WTC11 (cell line): ENCODE measurements around the gene SHISAL1.

ENCODE experiments used
- CTCF ChIP-seq: fragments of 200-600 bp; IDR thresholded peaks from 2 replicates; pipeline ENCODE4 v1.8.0; 2022; ENCODE audit warnings: antibody characterized with exemption
- ESRRA ChIP-seq: sonication (generic); formaldehyde crosslinking; IDR thresholded peaks from 2 replicates; pipeline ENCODE4 v1.8.1; 2022; ENCODE audit warnings: mild to moderate bottlenecking, missing genetic modification reagents, borderline replicate concordance
- TF ChIP-seq, protein P1 (sequence below): sonication (generic); formaldehyde crosslinking; IDR thresholded peaks from 2 replicates; pipeline ENCODE4 v1.8.0; 2022; ENCODE audit warnings: mild to moderate bottlenecking, missing genetic modification reagents
- TF ChIP-seq, protein P2 (sequence below): fragments of 250-450 bp; sonication (Bioruptor Pico); IDR thresholded peaks from 2 replicates; pipeline ENCODE4 v1.8.0; 2021; ENCODE audit warnings: mild to moderate bottlenecking

DNA sequence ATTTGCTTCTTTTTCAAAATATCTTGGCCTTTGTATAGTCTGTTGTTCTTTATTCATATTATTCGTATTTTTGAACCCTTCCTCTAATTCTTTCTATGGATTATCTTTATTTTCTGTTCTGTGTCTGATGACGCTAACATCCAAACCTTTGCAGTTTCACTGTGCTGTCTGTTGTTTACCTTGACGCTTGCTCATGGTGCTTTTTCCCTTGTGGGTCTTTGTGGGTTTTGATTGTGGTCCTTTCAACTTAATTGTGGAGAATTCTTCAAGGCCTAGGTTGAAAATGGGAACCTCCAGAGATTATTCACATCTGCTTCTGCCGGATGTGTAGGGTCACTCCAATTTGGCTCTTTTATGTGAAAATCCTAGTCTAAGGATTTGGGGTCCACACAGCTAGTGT lies 97.5 kb downstream of the SHISAL1 start:
- no peak for TF ChIP-seq CTCF
- TF ChIP-seq, protein P1, sequence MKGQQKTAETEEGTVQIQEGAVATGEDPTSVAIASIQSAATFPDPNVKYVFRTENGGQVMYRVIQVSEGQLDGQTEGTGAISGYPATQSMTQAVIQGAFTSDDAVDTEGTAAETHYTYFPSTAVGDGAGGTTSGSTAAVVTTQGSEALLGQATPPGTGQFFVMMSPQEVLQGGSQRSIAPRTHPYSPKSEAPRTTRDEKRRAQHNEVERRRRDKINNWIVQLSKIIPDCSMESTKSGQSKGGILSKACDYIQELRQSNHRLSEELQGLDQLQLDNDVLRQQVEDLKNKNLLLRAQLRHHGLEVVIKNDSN: no peak
- no peak for TF ChIP-seq ESRRA (CRISPR knock-in tag)
- TF ChIP-seq, protein P2, sequence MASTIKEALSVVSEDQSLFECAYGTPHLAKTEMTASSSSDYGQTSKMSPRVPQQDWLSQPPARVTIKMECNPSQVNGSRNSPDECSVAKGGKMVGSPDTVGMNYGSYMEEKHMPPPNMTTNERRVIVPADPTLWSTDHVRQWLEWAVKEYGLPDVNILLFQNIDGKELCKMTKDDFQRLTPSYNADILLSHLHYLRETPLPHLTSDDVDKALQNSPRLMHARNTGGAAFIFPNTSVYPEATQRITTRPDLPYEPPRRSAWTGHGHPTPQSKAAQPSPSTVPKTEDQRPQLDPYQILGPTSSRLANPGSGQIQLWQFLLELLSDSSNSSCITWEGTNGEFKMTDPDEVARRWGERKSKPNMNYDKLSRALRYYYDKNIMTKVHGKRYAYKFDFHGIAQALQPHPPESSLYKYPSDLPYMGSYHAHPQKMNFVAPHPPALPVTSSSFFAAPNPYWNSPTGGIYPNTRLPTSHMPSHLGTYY: no peak
